K562 (cell line): ENCODE measurements around the gene TUBA1A.
"Not testable (repeated sequence)": the region's sequence is repeated elsewhere in the genome, so short reads cannot be mapped to it uniquely, and the experiment has no call there.

Source experiments
- BDP1 ChIP-seq: IDR thresholded peaks from 3 replicates; pipeline ENCODE4 v1.6.1; 2011; ENCODE audit not compliant: insufficient read length, insufficient read depth
- CBX1 ChIP-seq: sonication (generic); IDR thresholded peaks from 2 replicates; pipeline ENCODE4 v1.6.1; 2016; ENCODE audit warnings: antibody characterized with exemption, low read depth, mild to moderate bottlenecking
- EZH2 ChIP-seq: IDR thresholded peaks from 2 replicates; pipeline ENCODE4 v1.6.1; 2012; ENCODE audit warnings: low read depth, mild to moderate bottlenecking, inconsistent platforms, low read length, borderline replicate concordance
- GATA2 ChIP-seq: sonication (generic); formaldehyde crosslinking; IDR thresholded peaks from 2 replicates; pipeline ENCODE4 v1.4.0; 2020; ENCODE audit warnings: mild to moderate bottlenecking, missing genetic modification reagents
- KAT2B ChIP-seq: IDR thresholded peaks from one replicate; pipeline ENCODE4 v1.6.1; 2012; ENCODE audit warnings: low read depth, mild to moderate bottlenecking, control low read depth, inconsistent platforms, low read length, moderate library complexity
- MXI1 ChIP-seq: IDR thresholded peaks from 2 replicates; pipeline ENCODE4 v1.6.1; 2011; ENCODE audit warnings: low read depth, mild to moderate bottlenecking, improper control_type of control experiment, low read length
- NEUROD1 ChIP-seq: fragments of 150-350 bp; IDR thresholded peaks from 2 replicates; pipeline ENCODE4 v1.6.1; 2014; ENCODE audit warnings: borderline replicate concordance, low read length, low read depth; ENCODE audit not compliant: partially characterized antibody
- NFYB ChIP-seq: IDR thresholded peaks from 2 replicates; pipeline ENCODE4 v1.6.1; 2011; ENCODE audit warnings: mild to moderate bottlenecking, moderate library complexity; ENCODE audit not compliant: insufficient read length; ENCODE audit errors: extremely low read depth
- POLR2AphosphoS5 ChIP-seq: IDR thresholded peaks from 2 replicates; pipeline ENCODE4 v1.6.1; 2011; ENCODE audit warnings: mild to moderate bottlenecking, low read depth, low read length, moderate library complexity; ENCODE audit not compliant: control insufficient read depth, insufficient read depth
- ZNF274 ChIP-seq: IDR thresholded peaks from 2 replicates; pipeline ENCODE4 v1.6.1; 2011; ENCODE audit warnings: low read depth, mild to moderate bottlenecking, low read length, moderate library complexity, borderline replicate concordance
- ZNF766 ChIP-seq: fragments of 200-800 bp; sonication (Bioruptor generic); conservative IDR thresholded peaks from 2 replicates; pipeline ENCODE4 v1.6.1; 2016; ENCODE audit warnings: missing genetic modification characterization, missing compliant biosample characterization
- TF ChIP-seq, protein P1 (sequence below), 3 experiments: IDR thresholded peaks in 2 of 3; conservative IDR thresholded peaks in 1 of 3; 2 replicates each; pipeline ENCODE4 v1.5.1; 2011 to 2012; ENCODE audit warnings: low read length in 3 of 3, mild to moderate bottlenecking in 3 of 3, control low read depth in 2 of 3, improper control_type of control experiment in 1 of 3, inconsistent platforms in 1 of 3, low read depth in 1 of 3, mixed read lengths in 1 of 3, moderate library complexity in 1 of 3; ENCODE audit not compliant: insufficient read depth in 2 of 3

DNA sequence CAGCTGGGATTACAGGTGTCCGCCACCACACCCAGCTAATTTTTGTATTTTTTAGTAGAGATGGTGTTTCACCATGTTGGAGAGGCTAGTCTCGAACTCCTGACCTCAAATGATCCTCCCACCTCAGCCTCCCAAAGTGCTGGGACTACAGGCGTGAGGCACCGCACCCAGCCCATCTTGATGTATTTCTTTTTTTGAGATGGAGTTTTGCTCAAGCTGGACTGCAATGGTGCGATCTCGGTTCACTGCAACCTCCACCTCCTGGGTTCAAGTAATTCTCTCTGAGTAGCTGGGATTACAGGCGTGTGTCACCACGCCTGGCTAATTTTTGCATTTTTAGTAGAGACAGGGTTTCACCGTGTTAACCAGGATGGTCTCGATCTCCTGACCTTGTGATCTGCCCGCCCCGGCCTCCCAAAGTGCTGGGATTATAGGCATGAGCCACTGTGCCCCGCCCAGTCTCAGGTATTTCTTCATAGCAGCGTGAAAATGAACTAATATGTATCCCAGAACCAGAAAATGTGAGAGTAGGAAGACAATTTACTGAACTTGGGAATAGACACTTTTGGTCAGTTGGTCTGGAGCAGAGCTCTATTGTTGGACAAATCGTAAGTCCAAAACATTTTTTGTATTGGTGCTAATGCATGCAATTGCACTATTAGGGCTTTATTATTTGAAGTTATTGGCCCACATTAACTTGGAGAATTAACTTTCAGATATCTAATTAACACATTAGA is 5.5 kb downstream of the TUBA1A start:
- TF ChIP-seq POLR2AphosphoS5; KAT2B; NFYB; GATA2 (CRISPR knock-in tag); CBX1; ZNF274; MXI1; ZNF766 (CRISPR knock-in tag); NEUROD1; BDP1; EZH2: not testable (repeated sequence)
- TF ChIP-seq, protein P1, sequence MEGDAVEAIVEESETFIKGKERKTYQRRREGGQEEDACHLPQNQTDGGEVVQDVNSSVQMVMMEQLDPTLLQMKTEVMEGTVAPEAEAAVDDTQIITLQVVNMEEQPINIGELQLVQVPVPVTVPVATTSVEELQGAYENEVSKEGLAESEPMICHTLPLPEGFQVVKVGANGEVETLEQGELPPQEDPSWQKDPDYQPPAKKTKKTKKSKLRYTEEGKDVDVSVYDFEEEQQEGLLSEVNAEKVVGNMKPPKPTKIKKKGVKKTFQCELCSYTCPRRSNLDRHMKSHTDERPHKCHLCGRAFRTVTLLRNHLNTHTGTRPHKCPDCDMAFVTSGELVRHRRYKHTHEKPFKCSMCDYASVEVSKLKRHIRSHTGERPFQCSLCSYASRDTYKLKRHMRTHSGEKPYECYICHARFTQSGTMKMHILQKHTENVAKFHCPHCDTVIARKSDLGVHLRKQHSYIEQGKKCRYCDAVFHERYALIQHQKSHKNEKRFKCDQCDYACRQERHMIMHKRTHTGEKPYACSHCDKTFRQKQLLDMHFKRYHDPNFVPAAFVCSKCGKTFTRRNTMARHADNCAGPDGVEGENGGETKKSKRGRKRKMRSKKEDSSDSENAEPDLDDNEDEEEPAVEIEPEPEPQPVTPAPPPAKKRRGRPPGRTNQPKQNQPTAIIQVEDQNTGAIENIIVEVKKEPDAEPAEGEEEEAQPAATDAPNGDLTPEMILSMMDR (IDR thresholded peaks at IDR 0.05 in 2 of 3, conservative IDR thresholded peaks at IDR 0.05 in 1 of 3; ENCODE audit: insufficient read depth in 2 of 3, low read depth in 1 of 3, low read length in 3 of 3): not testable (repeated sequence)
